NB4 (cell line): Measurements from ENCODE around the gene RARA.

Experiments used
- CTCF ChIP-seq: IDR thresholded peaks from one replicate; pipeline ENCODE4 v1.5.1; 2012; ENCODE audit warnings: low read depth, low read length
- MAX ChIP-seq: IDR thresholded peaks from 2 replicates; pipeline ENCODE4 v1.6.1; 2011; ENCODE audit warnings: low read depth, low read length
- MYC ChIP-seq: IDR thresholded peaks from 2 replicates; pipeline ENCODE4 v1.6.1; 2011; ENCODE audit warnings: low read depth, low read length
- POLR2A ChIP-seq: IDR thresholded peaks from 2 replicates; pipeline ENCODE4 v1.6.1; 2011; ENCODE audit warnings: mild to moderate bottlenecking; ENCODE audit not compliant: insufficient read length; ENCODE audit errors: extremely low read depth

DNA sequence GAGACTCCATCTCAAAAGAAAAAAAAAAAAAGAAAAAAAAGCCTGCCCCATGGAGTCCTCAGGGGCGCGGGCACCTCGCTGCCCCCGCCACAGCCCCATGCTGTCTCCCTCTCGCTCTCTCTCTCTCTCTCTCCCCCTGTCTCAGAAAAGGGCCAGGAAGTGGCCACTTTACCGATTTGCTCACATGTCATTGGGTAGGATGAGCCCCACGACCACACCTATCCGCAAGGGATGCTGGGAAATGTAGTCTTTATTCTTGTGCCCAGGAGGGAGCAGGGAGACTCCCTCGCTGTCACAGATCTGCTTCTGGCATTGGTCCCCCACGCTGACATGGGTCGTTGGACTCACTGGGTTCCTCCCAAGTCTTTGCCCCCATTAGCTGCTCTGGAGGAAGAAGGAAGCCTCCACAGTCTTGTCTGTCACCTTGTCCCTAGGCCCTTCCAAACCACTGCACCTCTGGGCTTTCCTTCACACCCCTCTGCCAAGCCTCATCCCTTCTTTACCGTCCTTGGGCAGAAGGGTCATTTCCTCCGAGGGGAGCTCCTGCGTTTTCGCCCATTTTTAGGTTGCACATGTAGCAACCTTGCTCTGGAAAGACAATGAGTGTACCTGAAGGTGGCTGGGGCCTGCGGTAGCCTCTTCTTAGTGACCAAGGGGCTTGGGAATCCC lies 62.4 kb downstream of the RARA start:
- TF ChIP-seq POLR2A (no peak), CTCF (no peak), MAX (no peak), MYC (no peak)
